HG03571 (cell line): Measurements from ENCODE around the gene SYT1.
"Not testable (repeated sequence)": the region's sequence is repeated elsewhere in the genome, so short reads cannot be mapped to it uniquely, and the experiment has no call there.

Experiments used
- ATAC-seq: cut with Tn5 transposase; IDR thresholded peaks from one replicate; pipeline ENCODE4 v1.9.1; 2021; ENCODE audit not compliant: unreplicated experiment

The SYT1 gene

GRCh38 chr12:78966926-78967325 lies 102.4 kb downstream of the SYT1 start:
- ATAC-seq: no peak

GRCh38 chr12:78968226-78968625 lies 103.7 kb downstream of the SYT1 start:
- no peak for ATAC-seq

- ATAC-seq: no peak
These were observed 105.5 kb downstream of the SYT1 start for GRCh38 chr12:78970041-78970440.

GRCh38 chr12:78977304-78977867 lies 112.8 kb downstream of the SYT1 start:
- ATAC-seq: no peak

- no peak for ATAC-seq
These were observed 129.7 kb downstream of the SYT1 start for GRCh38 chr12:78994168-78994791.

- ATAC-seq: no peak
These were observed 135.9 kb downstream of the SYT1 start for GRCh38 chr12:79000501-79000900.

GRCh38 chr12:79001404-79001803 lies 136.8 kb downstream of the SYT1 start:
- no peak for ATAC-seq

GRCh38 chr12:79006306-79006705 lies 141.7 kb downstream of the SYT1 start:
- no peak for ATAC-seq

- no peak for ATAC-seq
These were observed 144.0 kb downstream of the SYT1 start for GRCh38 chr12:79008591-79008990.

GRCh38 chr12:79012636-79013035 lies 148.1 kb downstream of the SYT1 start:
- no peak for ATAC-seq

- ATAC-seq: no peak
These were observed 151.6 kb downstream of the SYT1 start for GRCh38 chr12:79016181-79016580.

GRCh38 chr12:79019672-79020071 lies 155.1 kb downstream of the SYT1 start:
- ATAC-seq: no peak

GRCh38 chr12:79020106-79020505 lies 155.5 kb downstream of the SYT1 start:
- no peak for ATAC-seq

- no peak for ATAC-seq
These were observed 156.4 kb downstream of the SYT1 start for GRCh38 chr12:79021021-79021420.

GRCh38 chr12:79023261-79023660 lies 158.7 kb downstream of the SYT1 start:
- no peak for ATAC-seq

- no peak for ATAC-seq
These were observed 159.2 kb downstream of the SYT1 start for GRCh38 chr12:79023784-79024183.

- ATAC-seq: no peak
These were observed 169.2 kb downstream of the SYT1 start for GRCh38 chr12:79033788-79034187.

- ATAC-seq: not testable (repeated sequence)
These were observed 180.2 kb downstream of the SYT1 start for GRCh38 chr12:79044748-79045147.

- ATAC-seq: not testable (repeated sequence)
These were observed 180.7 kb downstream of the SYT1 start for GRCh38 chr12:79045149-79045703.

GRCh38 chr12:79046021-79046420 lies 181.4 kb downstream of the SYT1 start:
- no peak for ATAC-seq

GRCh38 chr12:79048962-79049361 lies 184.4 kb downstream of the SYT1 start:
- no peak for ATAC-seq

GRCh38 chr12:79053394-79053793 lies 188.8 kb downstream of the SYT1 start:
- no peak for ATAC-seq
